ENCODE results near the gene UBE2E2.

UBE2E2 gene

GRCh38 chr3:23539185-23539584 lies 336.1 kb downstream of the UBE2E2 start:
- Histone ChIP-seq H3K27me3 (ENCODE audit: control insufficient read depth, insufficient read depth, low read length) (no peaks in the 10 kb centered on the region), H3K27ac (ENCODE audit: low read depth, low read length) (no peak overlapping the region), H3K9me3 (ENCODE audit: control insufficient read depth, insufficient read depth, low read length) (no peaks in the 10 kb centered on the region), H3K36me3 (ENCODE audit: control insufficient read depth, insufficient read depth, low read length) (no peaks in the 10 kb centered on the region), H3K4me3 (ENCODE audit: low read depth, low read length) (no peak overlapping the region), H3K4me1 (ENCODE audit: control insufficient read depth, insufficient read depth, low read length) (peaks cover 33% of the 10 kb centered on the region), H3K9ac (ENCODE audit: low read depth, low read length) (no peak overlapping the region)

GRCh38 chr3:23540600-23540999 lies 337.5 kb downstream of the UBE2E2 start:
- Histone ChIP-seq H3K36me3 (ENCODE audit: control insufficient read depth, insufficient read depth, low read length) (no peaks in the 10 kb centered on the region), H3K4me3 (ENCODE audit: low read depth, low read length) (no peak overlapping the region), H3K9ac (ENCODE audit: low read depth, low read length) (no peak overlapping the region), H3K9me3 (ENCODE audit: control insufficient read depth, insufficient read depth, low read length) (no peaks in the 10 kb centered on the region), H3K4me1 (ENCODE audit: control insufficient read depth, insufficient read depth, low read length) (peaks cover 37% of the 10 kb centered on the region), H3K27me3 (ENCODE audit: control insufficient read depth, insufficient read depth, low read length) (no peaks in the 10 kb centered on the region), H3K27ac (ENCODE audit: low read depth, low read length) (no peak overlapping the region)

DNA sequence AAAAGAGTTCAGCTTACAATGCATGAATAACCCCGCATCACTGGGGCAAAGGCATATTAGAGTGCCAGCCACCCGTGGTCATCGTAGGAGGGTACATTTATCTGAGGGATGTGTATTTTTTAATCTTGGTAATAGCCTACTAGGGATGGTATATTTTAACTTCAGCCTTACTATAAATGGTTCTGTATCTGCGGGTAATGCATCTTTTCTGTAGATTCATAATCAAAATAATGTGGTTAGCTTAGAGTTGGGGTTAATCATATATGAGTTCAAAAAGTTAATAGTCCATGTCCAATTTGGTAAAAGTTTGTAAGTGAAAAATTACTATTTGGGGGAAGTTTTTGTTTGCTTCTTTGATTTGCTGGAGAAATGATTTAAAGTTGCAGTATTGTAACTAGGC lies 339.0 kb downstream of the UBE2E2 start:
- H3K27ac ChIP-seq (ENCODE audit: low read depth, low read length) = no peak overlapping the region
- no peak overlapping the region for H3K4me3 ChIP-seq (ENCODE audit: low read depth, low read length)
- H3K27me3 ChIP-seq (ENCODE audit: control insufficient read depth, insufficient read depth, low read length) = no peaks in the 10 kb centered on the region
- H3K36me3 ChIP-seq (ENCODE audit: control insufficient read depth, insufficient read depth, low read length) = no peaks in the 10 kb centered on the region
- no peaks in the 10 kb centered on the region for H3K9me3 ChIP-seq (ENCODE audit: control insufficient read depth, insufficient read depth, low read length)
- H3K4me1 ChIP-seq (ENCODE audit: control insufficient read depth, insufficient read depth, low read length) = peaks cover 29% of the 10 kb centered on the region
- no peak overlapping the region for H3K9ac ChIP-seq (ENCODE audit: low read depth, low read length)

- no peaks in the 10 kb centered on the region for H3K36me3 ChIP-seq (ENCODE audit: control insufficient read depth, insufficient read depth, low read length)
- H3K9ac ChIP-seq (ENCODE audit: low read depth, low read length) = no peak overlapping the region
- H3K27me3 ChIP-seq (ENCODE audit: control insufficient read depth, insufficient read depth, low read length) = no peaks in the 10 kb centered on the region
- H3K4me3 ChIP-seq (ENCODE audit: low read depth, low read length) = no peak overlapping the region
- H3K9me3 ChIP-seq (ENCODE audit: control insufficient read depth, insufficient read depth, low read length) = no peaks in the 10 kb centered on the region
- H3K4me1 ChIP-seq (ENCODE audit: control insufficient read depth, insufficient read depth, low read length) = peaks cover 9% of the 10 kb centered on the region
- no peak overlapping the region for H3K27ac ChIP-seq (ENCODE audit: low read depth, low read length)
Observed at GRCh38 chr3:23546181-23546580, 343.1 kb downstream of the UBE2E2 start.

- Histone ChIP-seq H3K4me3 (ENCODE audit: low read depth, low read length) (no peak overlapping the region), H3K27ac (ENCODE audit: low read depth, low read length) (no peak overlapping the region), H3K27me3 (ENCODE audit: control insufficient read depth, insufficient read depth, low read length) (no peaks in the 10 kb centered on the region), H3K9me3 (ENCODE audit: control insufficient read depth, insufficient read depth, low read length) (no peaks in the 10 kb centered on the region), H3K4me1 (ENCODE audit: control insufficient read depth, insufficient read depth, low read length) (peaks cover 9% of the 10 kb centered on the region), H3K9ac (ENCODE audit: low read depth, low read length) (no peak overlapping the region), H3K36me3 (ENCODE audit: control insufficient read depth, insufficient read depth, low read length) (no peaks in the 10 kb centered on the region)
Observed at GRCh38 chr3:23547905-23548650, 345.0 kb downstream of the UBE2E2 start.

DNA sequence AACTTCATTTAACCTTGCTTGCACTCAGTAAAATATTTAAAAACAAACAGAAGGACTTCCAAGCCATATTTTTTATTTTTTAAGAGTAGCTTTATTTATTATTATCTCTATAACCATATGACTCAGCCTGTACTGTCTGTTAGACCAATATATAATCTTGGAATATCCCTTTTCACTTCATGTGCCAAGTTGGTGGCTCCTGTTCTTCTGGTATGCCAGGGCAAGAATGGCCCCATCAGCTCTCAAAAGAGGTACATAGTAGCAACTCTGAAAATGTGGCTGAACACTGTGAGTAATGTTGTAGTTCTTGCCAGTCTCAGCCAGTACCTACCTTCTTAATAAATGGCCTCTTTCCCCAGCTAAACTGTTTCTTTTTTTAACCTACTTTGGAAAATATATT lies 345.6 kb downstream of the UBE2E2 start:
- H3K9ac ChIP-seq (ENCODE audit: low read depth, low read length) = no peak overlapping the region
- peaks cover 8% of the 10 kb centered on the region for H3K4me1 ChIP-seq (ENCODE audit: control insufficient read depth, insufficient read depth, low read length)
- no peaks in the 10 kb centered on the region for H3K36me3 ChIP-seq (ENCODE audit: control insufficient read depth, insufficient read depth, low read length)
- no peaks in the 10 kb centered on the region for H3K9me3 ChIP-seq (ENCODE audit: control insufficient read depth, insufficient read depth, low read length)
- no peak overlapping the region for H3K27ac ChIP-seq (ENCODE audit: low read depth, low read length)
- H3K27me3 ChIP-seq (ENCODE audit: control insufficient read depth, insufficient read depth, low read length) = no peaks in the 10 kb centered on the region
- H3K4me3 ChIP-seq (ENCODE audit: low read depth, low read length) = no peak overlapping the region

DNA sequence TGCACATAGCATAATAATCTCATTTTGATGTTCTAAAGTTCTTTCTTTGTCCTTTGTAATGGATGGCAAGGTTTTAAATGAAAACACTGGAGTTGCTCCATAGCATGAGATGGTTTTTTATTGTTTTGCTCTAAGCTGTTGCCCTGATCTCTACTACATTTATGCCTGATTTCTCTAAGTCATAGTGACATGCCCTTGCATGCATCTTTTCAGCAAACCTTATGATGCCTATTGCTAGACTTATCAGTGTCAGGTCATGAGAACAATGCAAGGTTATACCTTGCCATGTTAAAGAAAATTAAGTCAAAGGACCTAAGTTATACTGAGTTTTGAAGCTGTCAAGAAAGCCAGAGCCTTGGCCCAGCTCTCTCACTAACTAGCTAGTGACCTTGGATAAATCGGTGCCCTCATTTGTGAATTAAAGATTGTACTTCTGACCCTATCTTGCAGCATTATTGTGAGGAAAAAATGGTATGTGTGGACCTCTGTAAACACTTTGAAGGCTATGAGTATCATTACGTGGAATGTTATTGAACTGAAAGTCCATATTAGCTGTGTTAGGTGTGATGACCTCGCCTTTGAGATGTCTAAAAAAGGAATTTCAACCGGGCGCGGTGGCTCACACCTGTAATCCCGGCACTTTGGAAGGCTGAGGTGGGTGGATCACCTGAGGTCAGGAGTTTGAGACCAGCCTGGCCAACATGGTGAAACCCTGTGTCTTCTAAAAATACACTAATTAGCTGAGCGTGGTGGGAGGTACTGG lies 346.2 kb downstream of the UBE2E2 start:
- Histone ChIP-seq H3K36me3 (ENCODE audit: control insufficient read depth, insufficient read depth, low read length) (no peaks in the 10 kb centered on the region), H3K27ac (ENCODE audit: low read depth, low read length) (no peak overlapping the region), H3K9me3 (ENCODE audit: control insufficient read depth, insufficient read depth, low read length) (no peaks in the 10 kb centered on the region), H3K4me3 (ENCODE audit: low read depth, low read length) (no peak overlapping the region), H3K27me3 (ENCODE audit: control insufficient read depth, insufficient read depth, low read length) (no peaks in the 10 kb centered on the region), H3K4me1 (ENCODE audit: control insufficient read depth, insufficient read depth, low read length) (peaks cover 2% of the 10 kb centered on the region), H3K9ac (ENCODE audit: low read depth, low read length) (no peak overlapping the region)

DNA sequence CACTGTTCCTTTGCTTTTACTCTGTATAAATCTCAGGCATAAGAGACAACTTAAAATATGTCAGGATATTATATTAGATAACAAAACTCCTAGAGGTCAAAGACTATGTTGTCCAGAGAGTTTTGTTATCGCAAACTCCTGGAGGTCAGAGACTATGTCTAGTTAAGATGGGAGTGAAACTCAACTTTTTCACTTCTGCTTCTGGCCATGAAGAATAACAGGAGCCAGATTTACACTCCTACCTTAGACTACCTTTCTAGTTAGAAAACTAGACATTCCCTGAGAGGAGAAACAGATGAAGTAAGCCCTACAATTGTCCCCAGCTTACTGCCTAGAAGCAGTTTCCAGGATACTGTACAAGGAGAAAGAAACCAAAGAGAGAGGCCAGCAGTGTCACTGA lies 347.3 kb downstream of the UBE2E2 start:
- Histone ChIP-seq H3K4me3 (ENCODE audit: low read depth, low read length) (no peak overlapping the region), H3K9ac (ENCODE audit: low read depth, low read length) (no peak overlapping the region), H3K27ac (ENCODE audit: low read depth, low read length) (no peak overlapping the region), H3K27me3 (ENCODE audit: control insufficient read depth, insufficient read depth, low read length) (no peaks in the 10 kb centered on the region), H3K36me3 (ENCODE audit: control insufficient read depth, insufficient read depth, low read length) (no peaks in the 10 kb centered on the region), H3K4me1 (ENCODE audit: control insufficient read depth, insufficient read depth, low read length) (no peaks in the 10 kb centered on the region), H3K9me3 (ENCODE audit: control insufficient read depth, insufficient read depth, low read length) (no peaks in the 10 kb centered on the region)

- no peak overlapping the region for H3K9ac ChIP-seq (ENCODE audit: low read depth, low read length)
- no peak overlapping the region for H3K27ac ChIP-seq (ENCODE audit: low read depth, low read length)
- H3K4me3 ChIP-seq (ENCODE audit: low read depth, low read length) = no peak overlapping the region
- no peaks in the 10 kb centered on the region for H3K9me3 ChIP-seq (ENCODE audit: control insufficient read depth, insufficient read depth, low read length)
- no peaks in the 10 kb centered on the region for H3K27me3 ChIP-seq (ENCODE audit: control insufficient read depth, insufficient read depth, low read length)
- H3K4me1 ChIP-seq (ENCODE audit: control insufficient read depth, insufficient read depth, low read length) = no peaks in the 10 kb centered on the region
- H3K36me3 ChIP-seq (ENCODE audit: control insufficient read depth, insufficient read depth, low read length) = no peaks in the 10 kb centered on the region
Observed at GRCh38 chr3:23552506-23552905, 349.4 kb downstream of the UBE2E2 start.

- Histone ChIP-seq H3K4me3 (ENCODE audit: low read depth, low read length) (no peak overlapping the region), H3K9me3 (ENCODE audit: control insufficient read depth, insufficient read depth, low read length) (no peaks in the 10 kb centered on the region), H3K27me3 (ENCODE audit: control insufficient read depth, insufficient read depth, low read length) (no peaks in the 10 kb centered on the region), H3K4me1 (ENCODE audit: control insufficient read depth, insufficient read depth, low read length) (no peaks in the 10 kb centered on the region), H3K36me3 (ENCODE audit: control insufficient read depth, insufficient read depth, low read length) (no peaks in the 10 kb centered on the region), H3K27ac (ENCODE audit: low read depth, low read length) (no peak overlapping the region), H3K9ac (ENCODE audit: low read depth, low read length) (no peak overlapping the region)
Observed at GRCh38 chr3:23553353-23553752, 350.2 kb downstream of the UBE2E2 start.

DNA sequence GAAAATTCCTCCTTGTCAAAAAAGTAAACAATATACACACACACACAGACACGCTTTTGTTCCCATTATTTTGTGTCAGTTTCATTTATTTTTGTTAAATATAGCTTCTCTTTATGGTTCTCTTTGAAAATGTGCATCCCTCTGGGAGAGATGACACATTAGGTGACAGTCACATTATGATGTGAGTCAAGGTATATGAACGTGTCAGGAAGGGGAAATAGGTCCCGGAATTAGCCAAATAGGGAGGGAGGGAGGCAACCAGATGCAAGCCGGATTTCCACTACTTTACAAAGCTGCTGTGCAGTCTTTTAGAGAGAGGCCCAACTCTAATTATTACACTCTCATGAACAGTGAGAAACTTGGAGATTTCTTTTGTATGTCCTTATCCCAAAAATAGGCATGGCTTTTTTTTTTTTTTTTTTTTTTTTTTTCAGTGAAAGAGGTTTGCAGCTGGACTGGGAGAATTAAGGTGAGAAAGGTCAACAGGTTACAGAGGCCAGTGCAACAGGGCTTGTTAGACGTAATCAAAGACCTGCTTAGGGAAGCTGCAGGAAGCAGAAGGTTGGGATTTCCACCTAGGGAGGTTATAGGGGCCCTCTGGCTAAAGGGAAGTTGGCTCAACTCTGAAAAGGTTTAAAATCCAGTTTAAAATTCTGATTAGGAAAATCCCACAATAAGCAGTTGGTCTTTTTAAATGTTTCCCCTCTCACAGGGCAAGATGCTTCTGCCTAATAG lies 362.1 kb downstream of the UBE2E2 start:
- Histone ChIP-seq H3K9ac (ENCODE audit: low read depth, low read length) (no peak overlapping the region), H3K27ac (ENCODE audit: low read depth, low read length) (no peak overlapping the region), H3K9me3 (ENCODE audit: control insufficient read depth, insufficient read depth, low read length) (no peaks in the 10 kb centered on the region), H3K36me3 (ENCODE audit: control insufficient read depth, insufficient read depth, low read length) (no peaks in the 10 kb centered on the region), H3K4me1 (ENCODE audit: control insufficient read depth, insufficient read depth, low read length) (no peaks in the 10 kb centered on the region), H3K27me3 (ENCODE audit: control insufficient read depth, insufficient read depth, low read length) (no peaks in the 10 kb centered on the region), H3K4me3 (ENCODE audit: low read depth, low read length) (no peak overlapping the region)

All from HUES48 (cell line).